Ovary (tissue), 9 donors: ENCODE measurements around the gene ATG4D. TPM values are rescaled to one million over a fixed set of nuclear protein-coding genes. Genes with fewer than 3 reads are reported as not detected.

ENCODE experiments used
- DNase-seq, 5 donors: peaks; one replicate each; pipeline ENCODE4 v3.0.0-alpha.2; 2019 to 2020
- H3K27ac ChIP-seq, 2 donors: fragments of 200-600 bp; one replicate each; pipeline versions ENCODE4 v1.5.1 to v1.8.0; 2019 to 2022
- H3K27me3 ChIP-seq: fragments of 200-600 bp; one replicate; pipeline ENCODE4 v1.8.0; 2022
- H3K36me3 ChIP-seq: fragments of 200-600 bp; sonication (generic); one replicate; pipeline ENCODE4 v1.5.1; 2019
- H3K4me1 ChIP-seq: one replicate; pipeline ENCODE4 v1.8.1; 2013; ENCODE audit warnings: mild to moderate bottlenecking, moderate library complexity; ENCODE audit not compliant: insufficient read depth
- H3K4me3 ChIP-seq: fragments of 200-600 bp; sonication (generic); one replicate; pipeline ENCODE4 v1.5.1; 2017
- H3K9me3 ChIP-seq, 2 donors: fragments of 200-600 bp in 1 of 2; sonication (generic) in 1 of 2; one replicate each; pipeline versions ENCODE4 v1.5.1 to v1.8.1; 2013 to 2019; ENCODE audit warnings: mild to moderate bottlenecking in 1 of 2, moderate library complexity in 1 of 2
- CTCF ChIP-seq, 3 donors: fragments of 450-650 bp in 2 of 3; fragments of 200-600 bp in 1 of 3; IDR thresholded peaks; one replicate each; pipeline versions ENCODE4 v1.5.1 to v1.8.0; 2016 to 2022; ENCODE audit warnings: antibody characterized with exemption in 3 of 3, mild to moderate bottlenecking in 1 of 3
- EP300 ChIP-seq: sonication (generic); formaldehyde crosslinking; IDR thresholded peaks from one replicate; pipeline ENCODE4 v1.6.1; 2017; ENCODE audit warnings: antibody characterized with exemption
- POLR2A ChIP-seq: fragments of 450-650 bp; IDR thresholded peaks from one replicate; pipeline ENCODE4 v1.6.1; 2017; ENCODE audit warnings: antibody characterized with exemption, mild to moderate bottlenecking, moderate library complexity
- WGBS, 3 donors: extraction: QIAGEN DNeasy Blood & Tissue Kit in 1 of 3; methylation state at CpG; one replicate each; pipeline versions ENCODE4 v1.1.5 to v1.1.7; 2013 to 2017; 5-methylcytosine and 5-hydroxymethylcytosine counted together
- intact Hi-C, 4 donors: fragments of 100-400 bp; cut with DNase I; formaldehyde crosslinking; loops; one replicate each; pipeline versions ENCODE4 v1.11.0 to v1.15.1; 2022 to 2023
- polyA plus RNA-seq, 2 donors: library from polyadenylated mRNA; stranded (reverse); fragments of 200-250 nt in 1 of 2; fragments of 350-450 nt in 1 of 2; fragmentation: Illumina TruSeq in 1 of 2; extraction: RNeasy Lipid Tissue Mini Kit (QIAGEN cat#74804) in 1 of 2; gene quantifications; one replicate each; pipeline ENCODE4 v1.2.3, GENCODE V29; 2013 to 2014
- total RNA-seq, 7 donors: library from RNA; depleted of rRNA in 2 of 7; stranded (reverse); fragments of >200 nt in 2 of 7; fragmentation: NEBNext Ultra II Directional in 3 of 7; extraction: Animal tissue kit (Norgen Biotek cat#: 25700) in 3 of 7; gene quantifications; one replicate each; pipeline versions ENCODE4 v1.1.0 to v1.2.4, GENCODE V29; 2016 to 2023
- donor health status: DM: no; HTN: no; CAD: no; lungs with moderate emphysema.
- donor health status: DM: no; HTN: no; CAD: no.
- donor health status: Bipolar disorder and iron deficiency.
- donor health status: DM: yes; HTN: yes; CAD: no.
- donor health status: DM: no; HTN: no; CAD: no.
- donor health status: DM: yes; HTN: yes; CAD: no.

ATG4D gene
- total and polyA plus RNA-seq, 9 donors = 3.1 to 26.9 (median 21.1) TPM

- TF ChIP-seq CTCF (IDR thresholded peaks at IDR 0.05) (no peak), POLR2A (no peak), EP300 (no peak)
- no peaks in the 10 kb centered on the region for H3K9me3 ChIP-seq
- H3K36me3 ChIP-seq = no peaks in the 10 kb centered on the region
- peak overlapping the region; percentile 98 for H3K4me3 ChIP-seq
- H3K27me3 ChIP-seq = no peaks in the 10 kb centered on the region
- intact Hi-C loops = loop anchor here in 1 of 4 donors (5.0 kb wide), 1 partner anchor 65 kb away; the partner anchor contains the start of genes CDKN2D and KRI1
- DNase-seq = peak; percentile 64 to 79 (median 76)
- peaks cover 3% of the 10 kb centered on the region for H3K4me1 ChIP-seq
- 2 to 5% (median 2%) methylated on average over 17 to 35 of the region's 35 CpGs for WGBS, 3 donors
- H3K27ac ChIP-seq = peak overlapping the region; percentile 83 to 90
These were observed 41.7 kb upstream of the ATG4D start for GRCh38 chr19:10501971-10502523.

- TF ChIP-seq EP300 = no peak
- TF ChIP-seq CTCF (IDR thresholded peaks at IDR 0.05) = peak in 1 of 3 donors; percentile 24
- TF ChIP-seq POLR2A = peak; percentile 61
- intact Hi-C loops = loop anchor here in 1 of 4 donors (5.0 kb wide), 1 partner anchor 65 kb away; the partner anchor contains the start of genes CDKN2D and KRI1
- Histone ChIP-seq H3K27ac (peak overlapping the region; percentile 83 to 90), H3K36me3 (no peaks in the 10 kb centered on the region), H3K4me3 (peak overlapping the region; percentile 98), H3K27me3 (no peaks in the 10 kb centered on the region), H3K4me1 (peaks cover 3% of the 10 kb centered on the region), H3K9me3 (no peaks in the 10 kb centered on the region)
- 0% methylated on average over 59 to 65 of the region's 65 CpGs for WGBS, 3 donors
- peak; percentile 91 to 94 (median 93) for DNase-seq
These were observed 41.1 kb upstream of the ATG4D start for GRCh38 chr19:10502524-10503001.

- TF ChIP-seq POLR2A (no peak), CTCF (IDR thresholded peaks at IDR 0.05) (no peak), EP300 (no peak)
- Histone ChIP-seq H3K9me3 (no peaks in the 10 kb centered on the region), H3K27ac (peak within 1 kb of the TSS; percentile 83 to 90), H3K4me1 (peaks cover 3% of the 10 kb centered on the region), H3K27me3 (no peaks in the 10 kb centered on the region), H3K4me3 (peak within 1 kb of the TSS; percentile 98), H3K36me3 (no peaks in the 10 kb centered on the region)
- peak in 4 of 5 donors; percentile 37 to 67 (median 52) for DNase-seq
- 1 to 2% (median 2%) methylated on average over 48 to 73 of the region's 73 CpGs for WGBS, 3 donors
- intact Hi-C loops = loop anchor here in 1 of 4 donors (5.0 kb wide), 1 partner anchor 64 kb away; the partner anchor contains the start of genes CDKN2D and KRI1
These were observed 40.5 kb upstream of the ATG4D start, which contains the start of gene KEAP1 for GRCh38 chr19:10503002-10503789. Gene KEAP1, minus strand, starts transcription at chr19:10503356. Its CDS starts 3,323 bp downstream, at chr19:10500033.

GRCh38 chr19:10505583-10506229 is 38.0 kb upstream of the ATG4D start:
- intact Hi-C loops = no loop called here

More at GRCh38 chr19:10505583-10506229, 38.0 kb upstream of the ATG4D start:
- WGBS, 3 donors = 25 to 30% (median 27%) methylated on average over 17 of the region's 17 CpGs
- peak; percentile 49 to 82 (median 70) for DNase-seq
- Histone ChIP-seq H3K4me3 (no peak overlapping the region), H3K4me1 (no peaks in the 10 kb centered on the region), H3K27me3 (no peaks in the 10 kb centered on the region), H3K9me3 (no peaks in the 10 kb centered on the region), H3K36me3 (no peaks in the 10 kb centered on the region), H3K27ac (no peak overlapping the region)
- TF ChIP-seq CTCF (IDR thresholded peaks at IDR 0.05) (peak; percentile 30 to 55 (median 43)), EP300 (no peak)
